Measurements from ENCODE around the gene PLCB3.

PLCB3 gene

GRCh38 chr11:64256300-64256699 lies 5.0 kb downstream of the PLCB3 start:
- Histone ChIP-seq H3K4me1 (ENCODE audit: control insufficient read depth, low read depth, low read length) (no peaks in the 10 kb centered on the region), H2AK5ac (ENCODE audit: low read length) (no peak overlapping the region), H3K27me3 (ENCODE audit: insufficient read depth, low read length, poor library complexity) (no peaks in the 10 kb centered on the region), H3K79me2 (ENCODE audit: control insufficient read depth, insufficient read depth, low read length) (peaks cover 12% of the 10 kb centered on the region), H4K8ac (ENCODE audit: low read depth, low read length) (no peak overlapping the region), H2BK120ac (ENCODE audit: low read depth, low read length) (no peak overlapping the region), H2BK5ac (ENCODE audit: low read length) (no peak overlapping the region), H2BK15ac (replicated peaks; ENCODE audit: low read depth) (no peak overlapping the region), H3K4me2 (ENCODE audit: low read length) (no peak overlapping the region), H4K5ac (ENCODE audit: low read length) (no peak overlapping the region), H3K23ac (ENCODE audit: low read length) (no peak overlapping the region), H3K79me1 (ENCODE audit: low read length) (peaks cover 13% of the 10 kb centered on the region), H3K18ac (ENCODE audit: low read length) (no peak overlapping the region), H3K9ac (ENCODE audit: low read length) (no peak overlapping the region), H3K4me3 (ENCODE audit: low read length) (no peak overlapping the region), H3K27ac (ENCODE audit: low read depth, low read length) (no peak overlapping the region), H3K4ac (ENCODE audit: low read depth, low read length) (no peak overlapping the region), H3K56ac (ENCODE audit: low read length) (no peak overlapping the region), H3K36me3 (ENCODE audit: control insufficient read depth, insufficient read depth, low read length) (peaks cover 11% of the 10 kb centered on the region)
- DNase-seq = no peak
- no CpG with 5 or more reads among the region's 15 CpGs for WGBS (ENCODE audit: extremely low coverage, insufficient coverage, low lambda C conversion rate)

GRCh38 chr11:64258356-64258755 lies 7.0 kb downstream of the PLCB3 start:
- H3K18ac ChIP-seq (ENCODE audit: low read length) = no peak overlapping the region
- no peak overlapping the region for H4K8ac ChIP-seq (ENCODE audit: low read depth, low read length)
- no peak overlapping the region for H2AK5ac ChIP-seq (ENCODE audit: low read length)
- H3K27me3 ChIP-seq (ENCODE audit: insufficient read depth, low read length, poor library complexity) = no peaks in the 10 kb centered on the region
- no peak overlapping the region for H3K4ac ChIP-seq (ENCODE audit: low read depth, low read length)
- H2BK5ac ChIP-seq (ENCODE audit: low read length) = no peak overlapping the region
- no peak overlapping the region for H4K5ac ChIP-seq (ENCODE audit: low read length)
- no peak overlapping the region for H3K56ac ChIP-seq (ENCODE audit: low read length)
- H3K4me3 ChIP-seq (ENCODE audit: low read length) = no peak overlapping the region
- peaks cover 5% of the 10 kb centered on the region for H3K79me1 ChIP-seq (ENCODE audit: low read length)
- no peak overlapping the region for H3K4me2 ChIP-seq (ENCODE audit: low read length)
- H3K36me3 ChIP-seq (ENCODE audit: control insufficient read depth, insufficient read depth, low read length) = peaks cover 14% of the 10 kb centered on the region
- no peak overlapping the region for H3K9ac ChIP-seq (ENCODE audit: low read length)
- peaks cover under 1% of the 10 kb centered on the region for H3K79me2 ChIP-seq (ENCODE audit: control insufficient read depth, insufficient read depth, low read length)
- WGBS (ENCODE audit: extremely low coverage, insufficient coverage, low lambda C conversion rate) = no CpG with 5 or more reads among the region's 24 CpGs
- DNase-seq = no peak
- no peak overlapping the region for H2BK15ac ChIP-seq (replicated peaks; ENCODE audit: low read depth)
- H3K27ac ChIP-seq (ENCODE audit: low read depth, low read length) = no peak overlapping the region
- no peak overlapping the region for H3K23ac ChIP-seq (ENCODE audit: low read length)
- H2BK120ac ChIP-seq (ENCODE audit: low read depth, low read length) = no peak overlapping the region
- no peaks in the 10 kb centered on the region for H3K4me1 ChIP-seq (ENCODE audit: control insufficient read depth, low read depth, low read length)

DNA sequence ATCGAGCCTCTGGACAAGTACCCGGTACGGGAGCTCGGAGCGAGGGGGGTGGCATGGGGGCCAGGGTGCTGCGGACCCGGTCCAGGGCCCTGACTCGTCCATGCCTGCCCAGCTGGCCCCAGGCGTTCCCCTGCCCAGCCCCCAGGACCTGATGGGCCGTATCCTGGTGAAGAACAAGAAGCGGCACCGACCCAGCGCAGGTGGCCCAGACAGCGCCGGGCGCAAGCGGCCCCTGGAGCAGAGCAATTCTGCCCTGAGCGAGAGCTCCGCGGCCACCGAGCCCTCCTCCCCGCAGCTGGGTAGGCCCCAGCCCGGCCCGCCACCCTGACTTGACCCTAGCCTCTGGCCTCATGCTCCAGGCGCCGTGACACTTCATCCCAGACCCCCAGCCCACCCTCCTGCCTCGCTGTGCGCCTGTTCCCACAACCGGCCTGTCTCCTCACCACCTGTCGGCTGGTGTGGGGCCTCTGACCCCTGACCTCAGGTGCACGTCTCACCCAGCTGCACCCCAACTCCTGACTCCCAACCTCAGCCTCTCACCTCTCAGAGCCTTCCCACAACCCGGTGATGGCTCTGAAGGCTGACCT lies 7.7 kb downstream of the PLCB3 start:
- H3K4me3 ChIP-seq (ENCODE audit: low read length) = no peak overlapping the region
- H3K56ac ChIP-seq (ENCODE audit: low read length) = no peak overlapping the region
- no peak overlapping the region for H3K18ac ChIP-seq (ENCODE audit: low read length)
- peaks cover 17% of the 10 kb centered on the region for H3K36me3 ChIP-seq (ENCODE audit: control insufficient read depth, insufficient read depth, low read length)
- no peak overlapping the region for H2BK15ac ChIP-seq (replicated peaks; ENCODE audit: low read depth)
- H3K27ac ChIP-seq (ENCODE audit: low read depth, low read length) = no peak overlapping the region
- no peak overlapping the region for H3K4me2 ChIP-seq (ENCODE audit: low read length)
- H3K4ac ChIP-seq (ENCODE audit: low read depth, low read length) = no peak overlapping the region
- no peak overlapping the region for H3K9ac ChIP-seq (ENCODE audit: low read length)
- no peak overlapping the region for H4K8ac ChIP-seq (ENCODE audit: low read depth, low read length)
- no peak overlapping the region for H4K5ac ChIP-seq (ENCODE audit: low read length)
- no peaks in the 10 kb centered on the region for H3K27me3 ChIP-seq (ENCODE audit: insufficient read depth, low read length, poor library complexity)
- H3K79me1 ChIP-seq (ENCODE audit: low read length) = peaks cover 3% of the 10 kb centered on the region
- no peak overlapping the region for H2BK120ac ChIP-seq (ENCODE audit: low read depth, low read length)
- WGBS (ENCODE audit: extremely low coverage, insufficient coverage, low lambda C conversion rate) = no CpG with 5 or more reads among the region's 32 CpGs
- H2BK5ac ChIP-seq (ENCODE audit: low read length) = no peak overlapping the region
- no peak overlapping the region for H3K23ac ChIP-seq (ENCODE audit: low read length)
- no peaks in the 10 kb centered on the region for H3K79me2 ChIP-seq (ENCODE audit: control insufficient read depth, insufficient read depth, low read length)
- DNase-seq = no peak
- no peaks in the 10 kb centered on the region for H3K4me1 ChIP-seq (ENCODE audit: control insufficient read depth, low read depth, low read length)
- no peak overlapping the region for H2AK5ac ChIP-seq (ENCODE audit: low read length)

GRCh38 chr11:64259533-64260067 lies 8.3 kb downstream of the PLCB3 start:
- Histone ChIP-seq H3K18ac (ENCODE audit: low read length) (no peak overlapping the region), H2BK5ac (ENCODE audit: low read length) (no peak overlapping the region), H2AK5ac (ENCODE audit: low read length) (no peak overlapping the region), H3K27ac (ENCODE audit: low read depth, low read length) (no peak overlapping the region), H3K9ac (ENCODE audit: low read length) (no peak overlapping the region), H3K79me1 (ENCODE audit: low read length) (no peaks in the 10 kb centered on the region), H3K4me3 (ENCODE audit: low read length) (no peak overlapping the region), H2BK15ac (replicated peaks; ENCODE audit: low read depth) (no peak overlapping the region), H3K4ac (ENCODE audit: low read depth, low read length) (no peak overlapping the region), H4K8ac (ENCODE audit: low read depth, low read length) (no peak overlapping the region), H3K36me3 (ENCODE audit: control insufficient read depth, insufficient read depth, low read length) (peaks cover 20% of the 10 kb centered on the region), H4K5ac (ENCODE audit: low read length) (no peak overlapping the region), H3K27me3 (ENCODE audit: insufficient read depth, low read length, poor library complexity) (no peaks in the 10 kb centered on the region), H3K79me2 (ENCODE audit: control insufficient read depth, insufficient read depth, low read length) (no peaks in the 10 kb centered on the region), H2BK120ac (ENCODE audit: low read depth, low read length) (no peak overlapping the region), H3K23ac (ENCODE audit: low read length) (no peak overlapping the region), H3K4me2 (ENCODE audit: low read length) (no peak overlapping the region), H3K56ac (ENCODE audit: low read length) (no peak overlapping the region), H3K4me1 (ENCODE audit: control insufficient read depth, low read depth, low read length) (no peaks in the 10 kb centered on the region)
- DNase-seq = no peak
- WGBS (ENCODE audit: extremely low coverage, insufficient coverage, low lambda C conversion rate) = no CpG with 5 or more reads among the region's 4 CpGs

- peaks cover 17% of the 10 kb centered on the region for H3K36me3 ChIP-seq (ENCODE audit: control insufficient read depth, insufficient read depth, low read length)
- no peak overlapping the region for H3K18ac ChIP-seq (ENCODE audit: low read length)
- no peak overlapping the region for H3K4me2 ChIP-seq (ENCODE audit: low read length)
- H3K27me3 ChIP-seq (ENCODE audit: insufficient read depth, low read length, poor library complexity) = no peaks in the 10 kb centered on the region
- H2BK15ac ChIP-seq (replicated peaks; ENCODE audit: low read depth) = no peak overlapping the region
- no peak overlapping the region for H3K4ac ChIP-seq (ENCODE audit: low read depth, low read length)
- H3K79me2 ChIP-seq (ENCODE audit: control insufficient read depth, insufficient read depth, low read length) = no peaks in the 10 kb centered on the region
- no peak overlapping the region for H3K4me3 ChIP-seq (ENCODE audit: low read length)
- no peak overlapping the region for H3K23ac ChIP-seq (ENCODE audit: low read length)
- no peak overlapping the region for H3K56ac ChIP-seq (ENCODE audit: low read length)
- H2AK5ac ChIP-seq (ENCODE audit: low read length) = no peak overlapping the region
- H4K5ac ChIP-seq (ENCODE audit: low read length) = no peak overlapping the region
- no CpG with 5 or more reads among the region's 6 CpGs for WGBS (ENCODE audit: extremely low coverage, insufficient coverage, low lambda C conversion rate)
- no peak overlapping the region for H3K27ac ChIP-seq (ENCODE audit: low read depth, low read length)
- H3K79me1 ChIP-seq (ENCODE audit: low read length) = no peaks in the 10 kb centered on the region
- no peak overlapping the region for H2BK5ac ChIP-seq (ENCODE audit: low read length)
- H2BK120ac ChIP-seq (ENCODE audit: low read depth, low read length) = no peak overlapping the region
- H3K9ac ChIP-seq (ENCODE audit: low read length) = no peak overlapping the region
- H3K4me1 ChIP-seq (ENCODE audit: control insufficient read depth, low read depth, low read length) = no peaks in the 10 kb centered on the region
- DNase-seq = no peak
- H4K8ac ChIP-seq (ENCODE audit: low read depth, low read length) = no peak overlapping the region
Observed at GRCh38 chr11:64260147-64260708, 8.9 kb downstream of the PLCB3 start.
